Smooth muscle cell (in vitro differentiated cells): ENCODE data around the gene AGO4. TPM values are rescaled to one million over a fixed set of nuclear protein-coding genes. Genes with fewer than 3 reads are reported as not detected.
A peak's percentile ranks its signal among the peaks of the same experiment; 100 is the strongest.
"Not testable (repeated sequence)": the region's sequence is repeated elsewhere in the genome, so short reads cannot be mapped to it uniquely, and the experiment has no call there.

Experiments
- DNase-seq: peaks from one replicate; lab custom pipeline; 2025; ENCODE audit not compliant: unreplicated experiment; lab: John Stamatoyannopoulos, UW
- H2AFZ ChIP-seq: fragments of 200-600 bp; sonication (generic); 2 replicates; pipeline ENCODE4 v1.6.0; 2016; ENCODE audit warnings: antibody characterized with exemption, low read depth, mild to moderate bottlenecking
- H3F3A ChIP-seq: fragments of 200-600 bp; sonication (generic); 2 replicates; pipeline ENCODE4 v1.6.0; 2017; ENCODE audit warnings: antibody characterized with exemption, low read depth
- H3K27ac ChIP-seq: fragments of 200-600 bp; sonication (generic); 2 replicates; pipeline ENCODE4 v1.5.1; 2016; ENCODE audit warnings: low read depth, mild to moderate bottlenecking
- H3K27me3 ChIP-seq: fragments of 200-600 bp; sonication (generic); 2 replicates; pipeline ENCODE4 v1.6.1; 2016; ENCODE audit warnings: low read depth, mild to moderate bottlenecking
- H3K36me3 ChIP-seq: fragments of 200-600 bp; sonication (generic); 2 replicates; pipeline ENCODE4 v1.5.1; 2016; ENCODE audit warnings: low read depth
- H3K4me1 ChIP-seq: fragments of 200-600 bp; sonication (generic); 2 replicates; pipeline ENCODE4 v1.5.1; 2016; ENCODE audit warnings: low read depth
- H3K4me2 ChIP-seq: fragments of 200-600 bp; sonication (generic); 2 replicates; pipeline ENCODE4 v1.6.0; 2016; ENCODE audit warnings: mild to moderate bottlenecking
- H3K4me3 ChIP-seq: fragments of 200-600 bp; sonication (generic); 2 replicates; pipeline ENCODE4 v1.5.1; 2016; ENCODE audit warnings: mild to moderate bottlenecking
- H3K79me2 ChIP-seq: fragments of 200-600 bp; sonication (generic); 2 replicates; pipeline ENCODE4 v1.6.0; 2016; ENCODE audit warnings: low read depth, mild to moderate bottlenecking
- H3K9ac ChIP-seq: fragments of 200-600 bp; sonication (generic); 2 replicates; pipeline ENCODE4 v1.6.0; 2016; ENCODE audit warnings: low read depth
- H3K9me3 ChIP-seq: fragments of 200-600 bp; sonication (generic); replicated peaks from 2 replicates; pipeline ENCODE4 v1.5.1; 2016; ENCODE audit warnings: low read depth
- H4K20me1 ChIP-seq: fragments of 200-600 bp; sonication (generic); 2 replicates; pipeline ENCODE4 v1.6.0; 2016; ENCODE audit warnings: low read depth
- CTCF ChIP-seq: fragments of 200-600 bp; sonication (generic); IDR thresholded peaks from 2 replicates; pipeline ENCODE4 v1.5.1; 2017; ENCODE audit warnings: borderline replicate concordance, mild to moderate bottlenecking, antibody characterized with exemption; ENCODE audit not compliant: insufficient read depth, poor library complexity, severe bottlenecking
- WGBS: methylation state at CpG from one replicate; pipeline ENCODE4 v1.1.7; 2016; ENCODE audit warnings: low lambda C conversion rate; 5-methylcytosine and 5-hydroxymethylcytosine counted together
- polyA plus RNA-seq: library from polyadenylated mRNA; unstranded; fragments of >200 nt; fragmentation: Nextera tagmentation; extraction: Ambion mirVana; gene quantifications from 2 replicates; pipeline ENCODE4 v1.2.1, GENCODE V29; 2016
- total RNA-seq: library from RNA; depleted of rRNA; stranded (reverse); fragments of >200 nt; gene quantifications from 2 replicates; pipeline ENCODE4 v1.2.3, GENCODE V29; 2014

The AGO4 gene
- total and polyA plus RNA-seq, 2 experiments from 2014 or later: 5.8 to 10.7 TPM

GRCh38 chr1:35768350-35769187, 39.2 kb upstream of the AGO4 start:
- Histone ChIP-seq H3K79me2 (peaks cover 21% of the 10 kb centered on the region), H3K27me3 (no peaks in the 10 kb centered on the region), H3K9me3 (no peaks in the 10 kb centered on the region), H3K36me3 (no peaks in the 10 kb centered on the region), H3K9ac (peak overlapping the region; percentile 66), H4K20me1 (no peaks in the 10 kb centered on the region), H3K4me2 (peak overlapping the region; percentile 88), H3K27ac (peak overlapping the region; percentile 70), H3K4me3 (peak overlapping the region; percentile 78), H3F3A (no peaks in the 10 kb centered on the region), H3K4me1 (peaks cover 6% of the 10 kb centered on the region), H2AFZ (peak overlapping the region; percentile 95)
- no peak for TF ChIP-seq CTCF
- WGBS: 37% methylated on average over 19 of the region's 19 CpGs
- DNase-seq: no peak

- no peaks in the 10 kb centered on the region for H4K20me1 ChIP-seq
- TF ChIP-seq CTCF: no peak
- H3K4me3 ChIP-seq: peak overlapping the region; percentile 78
- H3K36me3 ChIP-seq: no peaks in the 10 kb centered on the region
- no peaks in the 10 kb centered on the region for H3F3A ChIP-seq
- H3K27ac ChIP-seq: peak overlapping the region; percentile 70
- H3K9me3 ChIP-seq: no peaks in the 10 kb centered on the region
- H3K79me2 ChIP-seq: peaks cover 21% of the 10 kb centered on the region
- peak overlapping the region; percentile 95 for H2AFZ ChIP-seq
- WGBS: 1% methylated on average over 58 of the region's 58 CpGs
- DNase-seq: peak; percentile 73
- peak overlapping the region; percentile 66 for H3K9ac ChIP-seq
- no peaks in the 10 kb centered on the region for H3K27me3 ChIP-seq
- peaks cover 6% of the 10 kb centered on the region for H3K4me1 ChIP-seq
- H3K4me2 ChIP-seq: peak overlapping the region; percentile 88
Measured at GRCh38 chr1:35769188-35769758, 38.5 kb upstream of the AGO4 start.

GRCh38 chr1:35773711-35774110, 34.1 kb upstream of the AGO4 start:
- Histone ChIP-seq H3K9ac (no peak overlapping the region), H3F3A (no peaks in the 10 kb centered on the region), H3K27me3 (no peaks in the 10 kb centered on the region), H4K20me1 (no peaks in the 10 kb centered on the region), H3K79me2 (no peaks in the 10 kb centered on the region), H3K4me1 (peaks cover 1% of the 10 kb centered on the region), H3K4me3 (no peak overlapping the region), H3K4me2 (no peak overlapping the region), H3K36me3 (no peaks in the 10 kb centered on the region), H3K9me3 (no peaks in the 10 kb centered on the region), H2AFZ (no peak overlapping the region), H3K27ac (no peak overlapping the region)
- DNase-seq: no peak
- TF ChIP-seq CTCF: no peak

GRCh38 chr1:35776172-35776571, 31.6 kb upstream of the AGO4 start:
- DNase-seq, H3F3A ChIP-seq, H3K9me3 ChIP-seq, H2AFZ ChIP-seq, H4K20me1 ChIP-seq, H3K4me3 ChIP-seq, H3K27me3 ChIP-seq, H3K9ac ChIP-seq, H3K27ac ChIP-seq, H3K36me3 ChIP-seq, H3K4me1 ChIP-seq, H3K4me2 ChIP-seq, H3K79me2 ChIP-seq: not testable (repeated sequence)
- 89% methylated on average over 6 of the region's 6 CpGs for WGBS
